ENCODE measurements around the gene CSRNP2. TPM values are rescaled to one million over a fixed set of nuclear protein-coding genes. Genes with fewer than 3 reads are reported as not detected.
"Not testable (repeated sequence)": the region's sequence is repeated elsewhere in the genome, so short reads cannot be mapped to it uniquely, and the experiment has no call there.

The CSRNP2 gene
- total and polyA plus RNA-seq, 2 of the 8 experiments (the other 6 are each of a cell fraction or from before 2014, with no cell fraction given): 13.7 to 34.0 TPM

DNA sequence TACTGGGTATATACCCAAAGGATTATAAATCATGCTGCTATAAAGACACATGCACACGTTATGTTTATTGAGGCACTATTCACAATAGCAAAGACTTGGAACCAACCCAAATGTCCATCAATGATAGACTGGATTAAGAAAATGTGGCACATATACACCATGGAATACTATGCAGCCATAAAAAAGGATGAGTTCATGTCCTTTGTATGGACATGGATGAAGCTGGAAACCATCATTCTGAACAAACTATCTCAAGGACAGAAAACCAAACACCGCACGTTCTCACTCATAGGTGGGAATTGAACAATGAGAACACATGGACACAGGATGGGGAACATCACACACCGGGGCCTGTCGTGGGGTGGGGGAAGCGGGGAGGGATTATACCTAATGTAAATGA lies 4.5 kb downstream of the CSRNP2 start:
- DNase-seq (ENCODE audit: low read depth in 1 of 2, low spot score in 2 of 2); H4K5ac ChIP-seq (ENCODE audit: insufficient read length, low read depth, low read length); H3K18ac ChIP-seq (ENCODE audit: extremely low read depth, low read length): not testable (repeated sequence)

DNA sequence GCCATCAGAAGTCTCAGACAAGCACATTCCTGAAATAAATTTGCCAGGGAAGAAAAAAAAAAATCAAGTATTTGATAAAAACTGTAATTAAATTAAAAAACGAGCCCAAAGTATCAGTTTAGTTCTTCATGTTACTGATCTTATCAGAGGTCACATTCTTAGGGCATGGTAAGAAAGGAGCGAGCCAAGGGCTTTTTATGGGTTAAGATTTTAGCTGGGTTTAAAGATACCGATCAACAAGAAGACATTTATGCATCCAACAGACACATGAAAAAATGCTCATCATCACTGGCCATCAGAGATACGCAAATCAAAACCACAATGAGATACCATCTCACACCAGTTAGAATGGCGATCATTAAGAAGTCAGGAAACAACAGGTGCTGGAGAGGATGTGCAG lies 5.0 kb downstream of the CSRNP2 start:
- H3K36me3 ChIP-seq (ENCODE audit: control insufficient read depth in 2 of 4, insufficient read depth in 4 of 4, low read length in 3 of 4); H2BK12ac ChIP-seq (ENCODE audit: low read depth, low read length); H2AK5ac ChIP-seq (ENCODE audit: low read depth, low read length); H3K18ac ChIP-seq (ENCODE audit: extremely low read depth, low read length); H3K4me1 ChIP-seq (replicated peaks in 1 of 4; ENCODE audit: control insufficient read depth in 3 of 4, insufficient read depth in 4 of 4, low read length in 3 of 4); H3K9ac ChIP-seq (replicated peaks in 1 of 4; ENCODE audit: extremely low read depth in 1 of 4, low read depth in 3 of 4, low read length in 3 of 4); H4K8ac ChIP-seq (ENCODE audit: extremely low read depth, insufficient read depth, low read length); H4K20me1 ChIP-seq (replicated peaks in 1 of 2; ENCODE audit: control insufficient read depth in 1 of 2, insufficient read depth in 2 of 2, low read length in 2 of 2); H2BK5ac ChIP-seq (ENCODE audit: low read depth, low read length); H2BK20ac ChIP-seq (ENCODE audit: low read length); H3K56ac ChIP-seq (replicated peaks; ENCODE audit: insufficient read length, low read depth, low read length); H3K4me3 ChIP-seq (ENCODE audit: extremely low read depth in 1 of 4, insufficient read depth in 2 of 4, low read depth in 3 of 4, low read length in 4 of 4); H3K4me2 ChIP-seq (ENCODE audit: insufficient read depth in 1 of 2, low read depth in 2 of 2, low read length in 2 of 2); H3K27ac ChIP-seq (ENCODE audit: low read depth, low read length); POLR2A ChIA-PET (ENCODE audit: partially characterized antibody); H3K9me3 ChIP-seq (ENCODE audit: insufficient read depth in 2 of 2, low read depth in 1 of 2, low read length in 1 of 2); H4K91ac ChIP-seq (replicated peaks; ENCODE audit: insufficient read length, low read length); DNase-seq (ENCODE audit: low read depth in 1 of 2, low spot score in 2 of 2); H2AFZ ChIP-seq (ENCODE audit: low read length); H2BK120ac ChIP-seq (replicated peaks; ENCODE audit: low read depth, low read length); H2BK15ac ChIP-seq (ENCODE audit: low read length); H4K5ac ChIP-seq (ENCODE audit: insufficient read length, low read depth, low read length); H3K4ac ChIP-seq (replicated peaks; ENCODE audit: insufficient read length, low read depth, low read length); H3K14ac ChIP-seq (ENCODE audit: insufficient read length); H3K27me3 ChIP-seq (replicated peaks in 1 of 4; ENCODE audit: control insufficient read depth in 3 of 4, extremely low read depth in 1 of 4, insufficient read depth in 3 of 4, low read length in 3 of 4); H3K23ac ChIP-seq (ENCODE audit: insufficient read length); H3K23me2 ChIP-seq (ENCODE audit: low read depth, low read length); FAIRE-seq: not testable (repeated sequence)
- H3K79me1 ChIP-seq (ENCODE audit: low read depth, low read length): peaks cover 11% of the 10 kb centered on the region
- 95% methylated on average over 5 of the region's 5 CpGs; no CpG with 5 or more reads in 1 of the 2 experiments for WGBS, 2 experiments (ENCODE audit: extremely low coverage in 1 of 2, insufficient coverage in 1 of 2, insufficient read length in 1 of 2, insufficient replicate concordance in 2 of 2, low coverage in 1 of 2, low lambda C conversion rate in 2 of 2, missing lambda C conversion rate in 1 of 2)
- H3K79me2 ChIP-seq (ENCODE audit: control insufficient read depth in 1 of 2, insufficient read depth in 2 of 2, low read length in 2 of 2): peaks cover 9 to 51% of the 10 kb centered on the region in 2 experiments; a peak in 3 of 4 replicates
- CTCF ChIA-PET (ENCODE audit: partially characterized antibody): interaction anchor here (2.9 kb wide), 1 partner anchor 263 kb away, joined by 9 read pairs; no protein-coding TSS in a partner anchor

More for the DNA sequence above, 4.5 kb downstream of the CSRNP2 start:
- H2BK5ac ChIP-seq (ENCODE audit: low read depth, low read length); H3K9me3 ChIP-seq (ENCODE audit: insufficient read depth in 2 of 2, low read depth in 1 of 2, low read length in 1 of 2); H3K27me3 ChIP-seq (replicated peaks in 1 of 4; ENCODE audit: control insufficient read depth in 3 of 4, extremely low read depth in 1 of 4, insufficient read depth in 3 of 4, low read length in 3 of 4); CTCF ChIA-PET (ENCODE audit: partially characterized antibody); H3K56ac ChIP-seq (replicated peaks; ENCODE audit: insufficient read length, low read depth, low read length); H2BK20ac ChIP-seq (ENCODE audit: low read length); H3K4me3 ChIP-seq (ENCODE audit: extremely low read depth in 1 of 4, insufficient read depth in 2 of 4, low read depth in 3 of 4, low read length in 4 of 4); FAIRE-seq; H4K91ac ChIP-seq (replicated peaks; ENCODE audit: insufficient read length, low read length); H4K20me1 ChIP-seq (replicated peaks in 1 of 2; ENCODE audit: control insufficient read depth in 1 of 2, insufficient read depth in 2 of 2, low read length in 2 of 2); H3K4me1 ChIP-seq (replicated peaks in 1 of 4; ENCODE audit: control insufficient read depth in 3 of 4, insufficient read depth in 4 of 4, low read length in 3 of 4); H3K23ac ChIP-seq (ENCODE audit: insufficient read length); H2BK15ac ChIP-seq (ENCODE audit: low read length); H2BK120ac ChIP-seq (replicated peaks; ENCODE audit: low read depth, low read length); H3K36me3 ChIP-seq (ENCODE audit: control insufficient read depth in 2 of 4, insufficient read depth in 4 of 4, low read length in 3 of 4); H2AK5ac ChIP-seq (ENCODE audit: low read depth, low read length); H3K4me2 ChIP-seq (ENCODE audit: insufficient read depth in 1 of 2, low read depth in 2 of 2, low read length in 2 of 2); H4K8ac ChIP-seq (ENCODE audit: extremely low read depth, insufficient read depth, low read length); H2AFZ ChIP-seq (ENCODE audit: low read length); H2BK12ac ChIP-seq (ENCODE audit: low read depth, low read length); H3K9ac ChIP-seq (replicated peaks in 1 of 4; ENCODE audit: extremely low read depth in 1 of 4, low read depth in 3 of 4, low read length in 3 of 4); H3K4ac ChIP-seq (replicated peaks; ENCODE audit: insufficient read length, low read depth, low read length); POLR2A ChIA-PET (ENCODE audit: partially characterized antibody); H3K27ac ChIP-seq (ENCODE audit: low read depth, low read length); H3K14ac ChIP-seq (ENCODE audit: insufficient read length); H3K23me2 ChIP-seq (ENCODE audit: low read depth, low read length): not testable (repeated sequence)
- H3K79me2 ChIP-seq (ENCODE audit: control insufficient read depth in 1 of 2, insufficient read depth in 2 of 2, low read length in 2 of 2): peaks cover 9 to 51% of the 10 kb centered on the region in 2 experiments; a peak in 3 of 4 replicates
- 98% methylated on average over 6 of the region's 6 CpGs; no CpG with 5 or more reads in 1 of the 2 experiments for WGBS, 2 experiments (ENCODE audit: extremely low coverage in 1 of 2, insufficient coverage in 1 of 2, insufficient read length in 1 of 2, insufficient replicate concordance in 2 of 2, low coverage in 1 of 2, low lambda C conversion rate in 2 of 2, missing lambda C conversion rate in 1 of 2)
- peaks cover 11% of the 10 kb centered on the region for H3K79me1 ChIP-seq (ENCODE audit: low read depth, low read length)
